Left forelimb (tissue), 1 donor: Measurements from ENCODE around the gene NUP85.
"Not testable (repeated sequence)": the region's sequence is repeated elsewhere in the genome, so short reads cannot be mapped to it uniquely, and the experiment has no call there.

ENCODE experiments used
- DNase-seq: peaks from one replicate; pipeline ENCODE4 v3.0.0-alpha.2; 2018; ENCODE audit warnings: low spot score

NUP85 gene

GRCh38 chr17:75267411-75268232 lies 62.1 kb downstream of the NUP85 start:
- no peak for DNase-seq

- no peak for DNase-seq
Observed at GRCh38 chr17:75269844-75270217, 64.4 kb downstream of the NUP85 start.

- DNase-seq, result peak; percentile 85
Observed at GRCh38 chr17:75270218-75270965, 64.9 kb downstream of the NUP85 start.

GRCh38 chr17:75270966-75271232 lies 65.4 kb downstream of the NUP85 start, which contains the start of gene MIF4GD:
Gene MIF4GD, minus strand, starts transcription at chr17:75271231. Its CDS starts 1,036 bp downstream, at chr17:75270195.
- DNase-seq, result peak; percentile 86

GRCh38 chr17:75271233-75271954 lies 65.9 kb downstream of the NUP85 start:
- no peak for DNase-seq

GRCh38 chr17:75271955-75272847 lies 66.7 kb downstream of the NUP85 start:
- DNase-seq, result no peak

- no peak for DNase-seq
Observed at GRCh38 chr17:75272848-75273184, 67.3 kb downstream of the NUP85 start.

GRCh38 chr17:75273977-75274708 lies 68.7 kb downstream of the NUP85 start:
- no peak for DNase-seq

- no peak for DNase-seq
Observed at GRCh38 chr17:75277664-75278071, 72.2 kb downstream of the NUP85 start.

GRCh38 chr17:75280189-75280588 lies 74.7 kb downstream of the NUP85 start:
- not testable (repeated sequence) for DNase-seq

- no peak for DNase-seq
Observed at GRCh38 chr17:75285123-75285522, 79.6 kb downstream of the NUP85 start.
